ENCODE results near the gene PCCA.

PCCA gene

GRCh38 chr13:100397627-100398026 lies 308.7 kb downstream of the PCCA start:
- no peak overlapping the region for H3K4me3 ChIP-seq (replicated peaks; ENCODE audit: low read depth, low read length)
- DNase-seq (ENCODE audit: low read depth): no peak
- TF ChIP-seq CTCF (IDR thresholded peaks at IDR 0.05; ENCODE audit: low read length, missing control alignments): no peak

GRCh38 chr13:100398360-100398759 lies 309.5 kb downstream of the PCCA start:
- DNase-seq (ENCODE audit: low read depth): no peak
- TF ChIP-seq CTCF (IDR thresholded peaks at IDR 0.05; ENCODE audit: low read length, missing control alignments): no peak

GRCh38 chr13:100399455-100399854 lies 310.6 kb downstream of the PCCA start:
- no peak for TF ChIP-seq CTCF (IDR thresholded peaks at IDR 0.05; ENCODE audit: low read length, missing control alignments)
- no peak for DNase-seq (ENCODE audit: low read depth)
- H3K4me3 ChIP-seq (replicated peaks; ENCODE audit: low read depth, low read length): no peak overlapping the region

More at GRCh38 chr13:100398360-100398759, 309.5 kb downstream of the PCCA start:
- H3K4me3 ChIP-seq (replicated peaks; ENCODE audit: low read depth, low read length): no peak overlapping the region

GRCh38 chr13:100403675-100404074 lies 314.8 kb downstream of the PCCA start:
- TF ChIP-seq CTCF (IDR thresholded peaks at IDR 0.05; ENCODE audit: low read length, missing control alignments): no peak
- DNase-seq (ENCODE audit: low read depth): no peak
- H3K4me3 ChIP-seq (replicated peaks; ENCODE audit: low read depth, low read length): no peak overlapping the region

GRCh38 chr13:100409132-100409531 lies 320.2 kb downstream of the PCCA start:
- TF ChIP-seq CTCF (IDR thresholded peaks at IDR 0.05; ENCODE audit: low read length, missing control alignments): no peak
- peak; percentile 18 for DNase-seq (ENCODE audit: low read depth)
- no peak overlapping the region for H3K4me3 ChIP-seq (replicated peaks; ENCODE audit: low read depth, low read length)

- peak; percentile 26 for DNase-seq (ENCODE audit: low read depth)
- no peak overlapping the region for H3K4me3 ChIP-seq (replicated peaks; ENCODE audit: low read depth, low read length)
Measured at GRCh38 chr13:100423375-100423774, 334.5 kb downstream of the PCCA start.

More at GRCh38 chr13:100423375-100423774, 334.5 kb downstream of the PCCA start:
- no peak for TF ChIP-seq CTCF (IDR thresholded peaks at IDR 0.05; ENCODE audit: low read length, missing control alignments)

Data from fibroblast of pulmonary artery (primary cell).